Activated CD4-positive, CD25-positive, alpha-beta regulatory T cell treated with anti-CD3 and anti-CD28 coated beads, Interleukin-2, amount 50 U/mL, for 16 hours (primary cell): ENCODE data around the gene ITGBL1.

Experiments used
- DNase-seq: peaks from one replicate; pipeline ENCODE4 v3.0.0-alpha.2; 2020; ENCODE audit warnings: low read depth, low spot score

Gene ITGBL1

DNA sequence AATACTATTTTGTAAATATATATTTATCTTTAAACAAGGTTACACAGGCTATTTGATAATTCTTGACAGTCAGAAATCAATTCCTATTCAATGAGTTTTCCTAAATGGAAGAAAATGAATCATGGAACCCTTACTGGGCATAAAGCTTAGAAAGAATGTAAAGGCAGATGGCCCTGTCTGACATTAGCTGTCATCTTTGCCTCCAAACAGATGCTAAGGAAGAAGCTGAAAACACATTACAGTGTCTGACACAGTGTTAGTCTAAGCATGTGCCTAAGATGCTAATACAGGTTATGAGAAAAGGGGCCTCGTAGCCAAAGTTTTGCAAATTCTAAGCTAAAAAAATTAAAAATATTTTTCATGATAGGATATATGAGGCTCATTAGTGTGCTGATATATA is 112.8 kb downstream of the ITGBL1 start:
- no peak for DNase-seq

- DNase-seq: no peak
Measured at GRCh38 chr13:101567841-101568240, 115.4 kb downstream of the ITGBL1 start.

GRCh38 chr13:101569807-101570206 is 117.3 kb downstream of the ITGBL1 start:
- no peak for DNase-seq

DNA sequence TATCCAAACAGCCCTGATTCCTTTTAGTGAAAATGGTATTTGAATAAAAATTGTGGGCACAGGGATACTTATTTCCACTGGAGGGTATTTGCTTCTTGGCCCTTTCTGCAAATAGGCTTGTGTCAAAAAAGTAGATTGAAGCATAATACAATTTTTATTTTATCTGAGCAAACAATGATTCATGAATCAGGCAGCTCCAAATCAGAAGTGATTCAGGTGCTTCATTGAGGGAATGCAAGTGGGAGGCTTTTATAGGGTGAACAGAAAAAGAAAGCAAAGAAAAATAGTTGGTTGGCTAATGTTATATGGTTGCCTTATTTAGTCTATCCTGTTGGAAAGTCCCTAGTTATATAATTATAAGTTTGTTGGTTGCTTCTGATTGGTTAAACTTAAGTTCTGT is 117.9 kb downstream of the ITGBL1 start:
- DNase-seq: no peak

- DNase-seq: no peak
Measured at GRCh38 chr13:101572456-101572855, 120.0 kb downstream of the ITGBL1 start.

GRCh38 chr13:101575581-101575980 is 123.1 kb downstream of the ITGBL1 start:
- no peak for DNase-seq

DNA sequence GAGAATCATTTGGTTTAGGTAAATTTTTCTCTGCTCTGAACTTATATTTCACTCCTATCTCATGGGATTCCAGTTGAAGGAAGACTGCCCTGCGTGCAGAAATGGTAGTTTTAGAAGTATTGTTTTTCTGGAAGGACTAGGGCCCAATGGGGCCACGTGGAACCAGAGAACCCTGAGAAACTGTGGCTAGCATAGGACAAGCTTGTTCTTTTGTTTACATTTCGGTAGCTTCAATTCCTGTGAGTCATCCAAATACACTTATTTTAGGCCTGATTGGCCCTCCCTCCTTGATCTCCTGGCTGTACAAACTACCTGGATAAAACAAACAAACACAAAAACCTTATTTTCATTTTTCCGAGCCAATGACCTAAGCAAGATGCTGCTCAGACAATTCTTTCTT is 124.0 kb downstream of the ITGBL1 start:
- DNase-seq: no peak

DNA sequence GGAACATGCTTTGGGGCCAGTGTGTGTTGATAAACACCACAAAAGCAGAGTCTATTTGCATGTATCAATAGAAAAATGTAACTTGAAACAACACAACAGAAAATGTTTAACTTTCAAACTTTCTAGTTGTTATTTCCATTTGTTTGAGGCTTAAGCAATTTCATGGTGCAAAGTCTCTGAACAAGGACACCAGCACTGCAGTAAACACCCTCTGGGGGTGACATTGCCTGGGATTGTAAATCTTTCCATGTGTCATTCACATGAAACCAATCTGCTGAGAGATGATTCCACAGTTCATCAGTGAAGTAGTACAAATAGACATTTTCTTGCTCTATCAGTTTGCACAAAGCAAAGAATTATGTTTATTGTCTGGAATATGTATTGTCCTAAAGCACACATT is 124.5 kb downstream of the ITGBL1 start:
- no peak for DNase-seq

DNA sequence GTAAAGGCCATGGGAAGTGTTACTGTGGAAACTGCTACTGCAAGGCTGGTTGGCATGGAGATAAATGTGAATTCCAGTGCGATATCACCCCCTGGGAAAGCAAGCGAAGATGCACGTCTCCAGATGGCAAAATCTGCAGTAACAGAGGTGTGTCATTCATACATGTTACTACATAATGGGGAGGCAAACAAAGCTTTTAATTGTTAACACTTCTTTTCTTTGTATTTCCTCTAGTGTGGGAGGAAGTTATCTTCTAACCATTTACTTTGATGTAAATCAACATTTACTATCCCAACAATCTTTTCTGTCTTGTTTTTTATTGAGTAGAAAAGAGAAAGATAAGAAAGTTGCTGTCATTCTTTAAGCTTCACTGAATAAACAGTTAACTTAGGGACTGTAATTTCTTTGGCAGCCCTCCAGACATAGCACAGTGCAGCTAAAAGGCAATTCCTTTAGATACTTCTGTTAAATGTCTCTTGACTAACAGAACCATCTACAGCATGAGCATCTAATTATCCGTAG is 126.9 kb downstream of the ITGBL1 start:
- DNase-seq: no peak

- DNase-seq: no peak
Measured at GRCh38 chr13:101584331-101584730, 131.9 kb downstream of the ITGBL1 start.

DNA sequence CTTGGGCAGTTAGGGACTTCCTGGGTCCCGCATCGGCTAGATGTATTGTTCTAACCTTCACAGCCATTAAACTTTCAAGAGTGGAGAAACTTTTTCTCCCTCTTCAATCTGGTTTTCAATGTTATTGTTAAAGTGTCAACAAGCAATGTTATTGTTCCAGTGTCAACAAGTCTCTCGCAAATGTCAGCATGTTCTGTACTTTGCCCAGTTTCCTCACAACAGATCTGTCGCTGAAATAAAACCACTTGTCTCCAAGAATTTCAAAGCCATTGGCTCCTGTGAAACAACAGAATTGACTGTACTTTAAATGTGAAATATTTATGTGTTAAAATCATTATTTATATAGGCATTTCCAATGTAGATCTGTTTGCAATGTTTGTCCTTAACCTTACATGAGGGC is 138.0 kb downstream of the ITGBL1 start:
- DNase-seq: no peak

- no peak for DNase-seq
Measured at GRCh38 chr13:101594936-101595335, 142.5 kb downstream of the ITGBL1 start.

DNA sequence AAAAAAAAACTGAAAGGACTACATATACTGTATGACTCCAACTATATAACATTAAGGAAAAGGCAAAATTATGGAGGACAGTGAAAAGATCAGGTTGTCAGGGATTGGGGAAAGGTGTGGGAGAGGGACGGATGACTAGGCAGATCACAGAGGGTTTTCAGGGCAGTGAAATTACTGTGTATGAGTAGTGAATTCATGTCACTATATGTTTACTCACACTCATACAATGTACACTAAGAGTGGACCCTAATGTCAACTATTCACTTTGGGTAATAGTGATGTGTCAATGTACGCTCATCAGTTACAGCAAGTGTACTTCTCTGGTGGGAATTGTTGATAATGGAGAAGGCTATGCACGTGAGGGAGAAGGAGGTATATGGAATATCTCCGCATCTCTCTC is 144.3 kb downstream of the ITGBL1 start:
- DNase-seq: no peak

DNA sequence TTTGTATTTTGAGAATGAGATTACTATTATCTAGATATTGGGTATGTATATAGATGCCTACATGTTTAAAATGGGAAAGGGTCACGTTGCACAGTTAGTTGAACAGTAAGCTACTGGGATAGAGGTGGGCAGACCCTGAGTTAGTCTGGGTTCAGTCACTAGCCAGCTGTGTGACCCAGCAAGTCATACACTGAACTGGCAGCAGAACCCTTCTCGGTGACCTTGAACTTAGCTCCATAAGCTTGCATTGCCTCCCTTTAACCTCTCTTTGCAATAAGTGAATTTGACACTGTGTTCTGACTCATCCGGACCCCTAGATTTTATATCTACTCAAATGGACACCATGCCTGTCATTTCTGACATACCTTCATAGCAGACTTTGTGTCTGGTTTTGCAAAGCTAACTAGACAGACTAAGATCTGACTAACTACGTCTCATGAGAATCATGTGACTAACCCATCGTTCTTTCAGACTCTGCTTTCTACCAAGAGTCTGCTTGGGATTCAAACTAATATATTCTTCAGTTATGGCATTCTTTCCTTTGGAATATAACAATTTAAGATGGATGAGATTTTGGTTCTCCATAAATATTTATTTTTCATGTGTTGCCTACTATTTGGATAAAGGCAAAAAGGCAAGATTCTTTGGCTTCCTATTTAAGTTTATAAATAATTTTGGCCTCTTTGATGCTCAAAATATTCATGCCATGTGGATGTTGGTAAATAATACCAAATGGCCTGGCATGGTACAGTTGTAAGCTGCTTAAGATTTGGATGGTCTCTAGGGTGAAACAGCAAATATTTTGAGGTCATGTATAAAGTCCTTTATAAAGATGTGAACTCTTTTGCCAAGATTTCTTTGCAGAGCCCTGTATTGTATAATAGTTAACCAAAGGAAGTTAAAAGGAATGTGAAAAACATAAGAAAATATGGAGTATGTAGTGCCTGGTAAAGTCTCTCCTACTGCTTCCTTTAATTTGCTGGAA is 159.3 kb downstream of the ITGBL1 start:
- DNase-seq: no peak

- DNase-seq: no peak
Measured at GRCh38 chr13:101612735-101613134, 160.3 kb downstream of the ITGBL1 start.

- no peak for DNase-seq
Measured at GRCh38 chr13:101614491-101614890, 162.0 kb downstream of the ITGBL1 start.

- DNase-seq: no peak
Measured at GRCh38 chr13:101618440-101619187, 166.1 kb downstream of the ITGBL1 start.

GRCh38 chr13:101621099-101621498 is 168.6 kb downstream of the ITGBL1 start:
- no peak for DNase-seq

GRCh38 chr13:101623470-101624209 is 171.2 kb downstream of the ITGBL1 start:
- no peak for DNase-seq

DNA sequence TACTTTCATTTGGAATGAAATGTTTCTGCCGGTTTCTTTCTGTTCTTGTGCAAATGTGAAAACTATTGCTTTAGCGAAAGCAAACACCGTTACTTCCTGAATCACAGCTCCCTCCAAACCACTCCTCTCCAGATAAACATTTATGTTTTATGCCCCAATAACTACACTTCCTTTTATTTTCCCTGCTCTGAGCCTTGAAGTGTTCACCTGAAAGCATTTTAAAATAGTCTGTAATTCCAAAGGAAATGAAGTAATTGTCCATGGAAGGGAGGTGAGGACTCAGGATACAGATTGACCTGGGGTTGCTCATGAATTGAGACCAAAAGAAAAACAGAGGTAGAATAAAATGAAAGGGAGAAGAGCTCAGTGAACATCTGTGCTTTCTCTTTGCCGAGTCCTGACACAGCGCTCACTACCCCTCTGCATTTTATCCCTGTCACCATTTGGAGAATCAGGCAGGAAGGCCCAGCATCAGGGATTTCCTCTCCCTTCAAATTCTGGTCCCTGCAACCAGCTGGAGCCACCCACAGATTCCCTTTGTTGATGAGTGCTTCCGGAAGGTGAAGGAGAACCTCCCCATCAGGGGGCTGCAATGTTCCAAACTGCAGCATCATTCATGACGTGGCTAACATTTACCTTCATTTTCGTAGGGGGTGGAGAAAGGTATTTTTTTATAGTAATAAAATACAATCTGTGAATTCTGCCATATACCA is 171.9 kb downstream of the ITGBL1 start:
- DNase-seq: no peak

GRCh38 chr13:101624981-101625380 is 172.5 kb downstream of the ITGBL1 start:
- DNase-seq: no peak
